Right lobe of liver (tissue), 6 donors: ENCODE data around the gene UGT3A2. TPM values are rescaled to one million over a fixed set of nuclear protein-coding genes. Genes with fewer than 3 reads are reported as not detected.
"Not testable (repeated sequence)": the region's sequence is repeated elsewhere in the genome, so short reads cannot be mapped to it uniquely, and the experiment has no call there.

Experiments used
- ATAC-seq, 4 donors: fragments of 200-7000 bp; cut with Tn5 transposase; one replicate each; pipeline ENCODE4 v1.9.1; 2020; ENCODE audit warnings: mild to moderate bottlenecking in 4 of 4, moderate library complexity in 4 of 4
- DNase-seq, 3 donors: peaks; one replicate each; pipeline ENCODE4 v3.0.0-alpha.2; 2020
- H3K27ac ChIP-seq, 3 donors: fragments of 200-600 bp; one replicate each; pipeline ENCODE4 v1.8.0; 2022
- H3K27me3 ChIP-seq, 2 donors: fragments of 200-600 bp; one replicate each; pipeline ENCODE4 v1.8.0; 2022
- H3K36me3 ChIP-seq, 4 donors: fragments of 200-600 bp; sonication (generic) in 1 of 4; one replicate each; pipeline versions ENCODE4 v1.5.1 to v1.8.0; 2017 to 2022; ENCODE audit warnings: control low read depth in 1 of 4
- H3K4me1 ChIP-seq, 4 donors: fragments of 200-600 bp; sonication (generic) in 1 of 4; one replicate each; pipeline versions ENCODE4 v1.5.1 to v1.8.0; 2017 to 2022; ENCODE audit warnings: control low read depth in 1 of 4
- H3K4me3 ChIP-seq, 3 donors: fragments of 200-600 bp; one replicate each; pipeline ENCODE4 v1.8.0; 2022
- H3K9me3 ChIP-seq, 4 donors: fragments of 200-600 bp; sonication (generic) in 1 of 4; one replicate each; pipeline versions ENCODE4 v1.5.1 to v1.8.0; 2017 to 2022; ENCODE audit warnings: control low read depth in 1 of 4
- CTCF ChIP-seq, 4 donors: fragments of 200-600 bp in 3 of 4; fragments of 450-650 bp in 1 of 4; IDR thresholded peaks; one replicate each; pipeline versions ENCODE4 v1.5.1 to v1.8.0; 2016 to 2022; ENCODE audit warnings: antibody characterized with exemption in 4 of 4, mild to moderate bottlenecking in 2 of 4
- POLR2A ChIP-seq: fragments of 450-650 bp; IDR thresholded peaks from one replicate; pipeline ENCODE4 v1.6.1; 2017; ENCODE audit warnings: antibody characterized with exemption, mild to moderate bottlenecking
- WGBS: methylation state at CpG from one replicate; pipeline ENCODE4 v1.1.6; 2018; ENCODE audit warnings: low coverage, low lambda C conversion rate; ENCODE audit not compliant: insufficient coverage; ENCODE audit errors: missing lambda C conversion rate; 5-methylcytosine and 5-hydroxymethylcytosine counted together
- intact Hi-C, 2 donors: fragments of 100-400 bp; cut with DNase I; formaldehyde crosslinking; loops; one replicate each; pipeline versions ENCODE4 v1.11.2 to v1.14.1; 2022
- total RNA-seq, 6 experiments: library from RNA; depleted of rRNA in 2 of 6; stranded (reverse); fragments of >200 nt in 2 of 6; fragmentation: NEBNext Ultra II Directional in 3 of 6; extraction: Animal tissue kit (Norgen Biotek cat#: 25700) in 3 of 6; gene quantifications; one replicate each; pipeline versions ENCODE4 v1.1.0 to v1.2.4, GENCODE V29; 2016 to 2023
- donor health status: DM: no; HTN: yes; CAD: no.
- donor health status: DM: no; HTN: no; CAD: no.
- donor health status: DM: no; HTN: no; CAD: no.
- donor health status: DM: no; HTN: yes; CAD: no.
- donor health status: DM: no; HTN: yes; CAD: no.

Gene UGT3A2
- total RNA-seq, 6 experiments from 2014 or later = 0.43 to 1.0 TPM; not detected in 4

- Histone ChIP-seq H3K27ac (no peak overlapping the region), H3K9me3 (no peaks in the 10 kb centered on the region), H3K4me1 (no peaks in the 10 kb centered on the region), H3K36me3 (no peaks in the 10 kb centered on the region), H3K27me3 (no peaks in the 10 kb centered on the region), H3K4me3 (no peak overlapping the region)
- ATAC-seq = no peak
- intact Hi-C loops = no loop called here
- TF ChIP-seq POLR2A (no peak), CTCF (IDR thresholded peaks at IDR 0.05) (no peak)
- DNase-seq = no peak
- WGBS = 100% methylated on average over 1 of the region's 13 CpGs
These were observed 31.0 kb downstream of the UGT3A2 start for GRCh38 chr5:36035696-36036095.

- DNase-seq (peak in 1 of 3 donors; percentile 41), ATAC-seq (peak; percentile 36 to 63 (median 48))
- H3K36me3 ChIP-seq, H3K27me3 ChIP-seq, intact Hi-C loops, H3K4me1 ChIP-seq, H3K27ac ChIP-seq, H3K9me3 ChIP-seq, H3K4me3 ChIP-seq: not testable (repeated sequence)
- 21% methylated on average over 3 of the region's 3 CpGs for WGBS
These were observed 32.0 kb downstream of the UGT3A2 start for GRCh38 chr5:36034536-36035134.

GRCh38 chr5:36033486-36033885, 33.2 kb downstream of the UGT3A2 start:
- 69% methylated on average over 1 of the region's 1 CpG for WGBS
- H3K27ac ChIP-seq = no peak overlapping the region
- intact Hi-C loops = no loop called here
- TF ChIP-seq CTCF (IDR thresholded peaks at IDR 0.05) = no peak
- TF ChIP-seq POLR2A = no peak
- no peaks in the 10 kb centered on the region for H3K27me3 ChIP-seq
- H3K4me3 ChIP-seq = no peak overlapping the region
- DNase-seq (no peak), ATAC-seq (no peak)
- no peaks in the 10 kb centered on the region for H3K4me1 ChIP-seq
- no peaks in the 10 kb centered on the region for H3K36me3 ChIP-seq
- no peaks in the 10 kb centered on the region for H3K9me3 ChIP-seq

GRCh38 chr5:36033047-36033446, 33.6 kb downstream of the UGT3A2 start:
- ATAC-seq = no peak
- no peaks in the 10 kb centered on the region for H3K9me3 ChIP-seq
- no peak overlapping the region for H3K27ac ChIP-seq
- DNase-seq = no peak
- H3K4me1 ChIP-seq = no peaks in the 10 kb centered on the region
- H3K27me3 ChIP-seq = no peaks in the 10 kb centered on the region
- intact Hi-C loops = no loop called here
- H3K4me3 ChIP-seq = no peak overlapping the region
- no peaks in the 10 kb centered on the region for H3K36me3 ChIP-seq
- TF ChIP-seq POLR2A = no peak
- TF ChIP-seq CTCF (IDR thresholded peaks at IDR 0.05) = no peak

GRCh38 chr5:36031223-36031622, 35.5 kb downstream of the UGT3A2 start:
- DNase-seq (no peak), ATAC-seq (no peak)
- no peaks in the 10 kb centered on the region for H3K27me3 ChIP-seq
- no peak overlapping the region for H3K27ac ChIP-seq
- TF ChIP-seq POLR2A (no peak), CTCF (IDR thresholded peaks at IDR 0.05) (no peak)
- no peaks in the 10 kb centered on the region for H3K36me3 ChIP-seq
- H3K4me1 ChIP-seq = no peaks in the 10 kb centered on the region
- no peak overlapping the region for H3K4me3 ChIP-seq
- H3K9me3 ChIP-seq = no peaks in the 10 kb centered on the region
- intact Hi-C loops = no loop called here
- WGBS = 80% methylated on average over 6 of the region's 6 CpGs
